ENCODE results near the gene SPP1. TPM values are rescaled to one million over a fixed set of nuclear protein-coding genes. Genes with fewer than 3 reads are reported as not detected.

SPP1 gene
- total RNA-seq, 1 experiment from 2014 or later, result not detected

- Histone ChIP-seq H3K4me2 (ENCODE audit: low read length) (no peak overlapping the region), H3K9ac (ENCODE audit: low read length) (no peak overlapping the region), H3K4me1 (ENCODE audit: insufficient read depth, low read length) (no peaks in the 10 kb centered on the region), H3K4me3 (ENCODE audit: low read length) (no peak overlapping the region), H3F3A (ENCODE audit: low read length, unreplicated experiment) (no peaks in the 10 kb centered on the region), H3K27me3 (ENCODE audit: low read length) (0 out of 2 replicates have a peak, but pooled peaks cover 4% of the 10 kb centered on the region), H3K36me3 (ENCODE audit: low read depth, low read length) (no peaks in the 10 kb centered on the region), H4K20me1 (ENCODE audit: low read length) (no peaks in the 10 kb centered on the region), H2AFZ (ENCODE audit: low read length) (no peak overlapping the region), H3K79me2 (ENCODE audit: low read length) (no peaks in the 10 kb centered on the region), H3K27ac (ENCODE audit: low read length) (no peak overlapping the region), H3K9me3 (ENCODE audit: low read length) (no peaks in the 10 kb centered on the region), H3K9me2 (replicated peaks; ENCODE audit: low read length) (no peaks in the 10 kb centered on the region)
- CTCF ChIA-PET, result no interaction called here
- ATAC-seq (no peak), DNase-seq (no peak)
- TF ChIP-seq EZH2 (IDR thresholded peaks at IDR 0.05; ENCODE audit: low read length, unreplicated experiment), result no peak
- TF ChIP-seq CTCF (conservative IDR thresholded peaks at IDR 0.05; ENCODE audit: low read depth, low read length), result no peak
- no peak for TF ChIP-seq EZH2phosphoT487 (IDR thresholded peaks at IDR 0.05; ENCODE audit: borderline replicate concordance, low read length)
- intact Hi-C loops (cut with micrococcal nuclease), result no loop called here
- BruUV-seq (replicated peaks), result no TSS peak
- POLR2A ChIA-PET (ENCODE audit: unreplicated experiment), result no interaction called here
Observed at GRCh38 chr4:87943660-87944149, 31.8 kb upstream of the SPP1 start.

DNA sequence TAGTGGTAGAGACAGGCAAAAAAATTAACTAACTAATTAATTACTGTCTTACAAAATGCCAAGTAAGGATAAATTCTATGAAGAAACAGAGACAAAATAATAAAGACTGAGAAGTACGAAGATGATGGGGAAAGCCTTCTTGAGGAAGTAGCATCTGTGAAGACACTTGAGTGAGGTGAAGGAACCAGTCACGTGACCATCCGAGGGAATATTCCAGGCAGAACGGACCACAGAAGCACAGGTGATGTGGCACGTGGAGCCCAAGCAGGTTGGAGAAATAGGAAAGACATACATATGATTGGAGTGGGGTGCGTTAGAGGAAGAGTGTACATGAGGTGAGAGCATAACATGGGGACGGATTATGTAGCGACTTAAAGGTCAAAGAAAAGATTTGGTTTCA lies 30.5 kb upstream of the SPP1 start:
- Histone ChIP-seq H3K79me2 (ENCODE audit: low read length) (no peaks in the 10 kb centered on the region), H3K4me2 (ENCODE audit: low read length) (no peak overlapping the region), H3K4me3 (ENCODE audit: low read length) (no peak overlapping the region), H3K27me3 (ENCODE audit: low read length) (0 out of 2 replicates have a peak, but pooled peaks cover 4% of the 10 kb centered on the region), H3F3A (ENCODE audit: low read length, unreplicated experiment) (no peaks in the 10 kb centered on the region), H3K9me3 (ENCODE audit: low read length) (no peaks in the 10 kb centered on the region), H3K27ac (ENCODE audit: low read length) (no peak overlapping the region), H3K9me2 (replicated peaks; ENCODE audit: low read length) (no peaks in the 10 kb centered on the region), H3K4me1 (ENCODE audit: insufficient read depth, low read length) (no peaks in the 10 kb centered on the region), H2AFZ (ENCODE audit: low read length) (no peak overlapping the region), H4K20me1 (ENCODE audit: low read length) (no peaks in the 10 kb centered on the region), H3K9ac (ENCODE audit: low read length) (no peak overlapping the region), H3K36me3 (ENCODE audit: low read depth, low read length) (no peaks in the 10 kb centered on the region)
- CTCF ChIA-PET, result no interaction called here
- POLR2A ChIA-PET (ENCODE audit: unreplicated experiment), result no interaction called here
- ATAC-seq (no peak), DNase-seq (no peak)
- intact Hi-C loops (cut with micrococcal nuclease), result no loop called here
- no peak for TF ChIP-seq CTCF (conservative IDR thresholded peaks at IDR 0.05; ENCODE audit: low read depth, low read length)
- no peak for TF ChIP-seq EZH2phosphoT487 (IDR thresholded peaks at IDR 0.05; ENCODE audit: borderline replicate concordance, low read length)
- no peak for TF ChIP-seq EZH2 (IDR thresholded peaks at IDR 0.05; ENCODE audit: low read length, unreplicated experiment)
- no TSS peak for BruUV-seq (replicated peaks)

DNA sequence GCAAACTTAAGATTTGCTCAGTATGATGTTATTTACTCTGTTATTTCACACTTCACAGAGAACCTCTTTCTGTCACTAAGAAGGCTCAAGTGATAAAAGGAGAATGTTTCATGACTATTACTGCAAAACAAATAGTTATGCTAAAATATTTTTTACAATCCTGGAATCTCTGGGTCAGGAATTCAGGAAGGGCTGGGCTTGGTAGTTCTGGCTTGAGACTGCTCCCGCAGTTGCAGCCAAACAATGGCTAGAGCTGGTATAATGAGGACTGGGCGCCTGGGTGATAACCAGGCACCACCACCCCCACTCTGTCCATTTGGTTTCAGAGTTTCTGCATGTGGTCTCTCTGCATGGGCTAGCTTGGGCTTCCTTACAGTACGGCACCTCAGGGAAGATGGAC lies 28.7 kb upstream of the SPP1 start:
- DNase-seq, result no peak
- Histone ChIP-seq H3K27ac (ENCODE audit: low read length) (no peak overlapping the region), H3K79me2 (ENCODE audit: low read length) (no peaks in the 10 kb centered on the region), H2AFZ (ENCODE audit: low read length) (no peak overlapping the region), H3K4me2 (ENCODE audit: low read length) (no peak overlapping the region), H3K9me3 (ENCODE audit: low read length) (no peaks in the 10 kb centered on the region), H3K4me1 (ENCODE audit: insufficient read depth, low read length) (no peaks in the 10 kb centered on the region), H3F3A (ENCODE audit: low read length, unreplicated experiment) (no peaks in the 10 kb centered on the region), H3K36me3 (ENCODE audit: low read depth, low read length) (no peaks in the 10 kb centered on the region), H3K4me3 (ENCODE audit: low read length) (no peak overlapping the region), H3K27me3 (ENCODE audit: low read length) (0 out of 2 replicates have a peak, but pooled peaks cover 4% of the 10 kb centered on the region), H3K9ac (ENCODE audit: low read length) (no peak overlapping the region), H4K20me1 (ENCODE audit: low read length) (no peaks in the 10 kb centered on the region), H3K9me2 (replicated peaks; ENCODE audit: low read length) (no peaks in the 10 kb centered on the region)
- TF ChIP-seq EZH2phosphoT487 (IDR thresholded peaks at IDR 0.05; ENCODE audit: borderline replicate concordance, low read length), result no peak
- ATAC-seq, result no peak
- POLR2A ChIA-PET (ENCODE audit: unreplicated experiment), result no interaction called here
- CTCF ChIA-PET, result no interaction called here
- BruUV-seq (replicated peaks), result no TSS peak
- intact Hi-C loops (cut with micrococcal nuclease), result no loop called here
